GM21723 (cell line): Measurements from ENCODE around the gene UGDH.

Experiments
- ATAC-seq: cut with Tn5 transposase; IDR thresholded peaks from one replicate; pipeline ENCODE4 v1.9.1; 2021; ENCODE audit warnings: mild to moderate bottlenecking, moderate library complexity; ENCODE audit not compliant: unreplicated experiment

The UGDH gene

DNA sequence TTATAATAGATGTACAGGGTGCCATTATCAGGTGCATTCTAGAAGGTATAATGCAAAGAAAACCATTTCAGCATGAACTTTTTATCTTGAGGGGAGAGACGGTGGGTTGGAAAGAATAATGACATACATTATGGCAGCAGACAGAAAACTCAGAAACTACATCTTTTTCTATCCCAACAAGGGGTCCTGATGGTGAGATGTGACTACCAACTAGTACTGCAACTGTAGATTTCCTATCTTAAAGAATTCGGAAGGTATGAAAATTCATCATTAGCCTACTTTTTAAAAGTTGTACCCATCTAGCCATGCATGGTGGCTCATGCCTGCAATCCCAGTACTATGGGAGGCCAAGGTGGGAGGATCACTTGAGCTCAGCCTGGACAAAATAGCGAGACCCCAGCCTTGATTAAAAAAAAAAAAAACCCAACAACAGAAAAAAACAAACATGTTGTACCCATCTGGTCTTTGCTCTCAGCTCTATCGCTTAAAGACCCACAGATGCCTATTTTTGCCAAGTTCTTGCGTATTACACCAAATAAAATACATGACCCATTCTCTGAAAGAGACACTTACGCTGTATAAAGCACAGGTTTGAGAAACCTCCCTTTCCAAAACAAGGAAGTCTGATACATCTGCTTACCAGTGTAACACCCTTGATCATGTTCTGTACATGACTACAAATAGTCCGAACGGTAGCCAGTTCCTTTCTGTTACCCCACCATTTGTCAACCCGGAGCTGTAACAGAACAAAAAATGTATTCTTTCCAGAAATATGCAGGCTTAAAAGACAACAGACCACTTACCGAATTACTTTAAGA, 70.1 kb downstream of the UGDH start:
- ATAC-seq = no peak

DNA sequence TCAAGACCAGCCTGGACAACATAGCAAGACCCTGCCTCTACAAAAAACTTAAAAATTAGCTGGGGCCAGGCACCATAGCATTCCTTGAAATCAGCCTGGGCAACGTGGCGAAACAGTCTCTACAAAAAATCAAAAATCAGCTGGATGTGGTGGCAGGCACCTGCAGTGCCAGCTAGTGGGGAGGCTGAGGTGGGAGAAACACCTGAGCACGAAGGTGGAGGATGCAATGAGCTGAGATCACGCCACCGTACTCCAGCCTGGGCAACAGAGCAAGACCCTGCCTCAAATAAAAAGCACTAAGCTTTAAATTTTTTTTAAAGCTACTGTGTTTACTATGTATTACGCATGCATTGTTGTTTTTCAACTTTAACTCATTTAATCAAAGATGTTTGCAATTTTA, 71.8 kb downstream of the UGDH start:
- no peak for ATAC-seq

DNA sequence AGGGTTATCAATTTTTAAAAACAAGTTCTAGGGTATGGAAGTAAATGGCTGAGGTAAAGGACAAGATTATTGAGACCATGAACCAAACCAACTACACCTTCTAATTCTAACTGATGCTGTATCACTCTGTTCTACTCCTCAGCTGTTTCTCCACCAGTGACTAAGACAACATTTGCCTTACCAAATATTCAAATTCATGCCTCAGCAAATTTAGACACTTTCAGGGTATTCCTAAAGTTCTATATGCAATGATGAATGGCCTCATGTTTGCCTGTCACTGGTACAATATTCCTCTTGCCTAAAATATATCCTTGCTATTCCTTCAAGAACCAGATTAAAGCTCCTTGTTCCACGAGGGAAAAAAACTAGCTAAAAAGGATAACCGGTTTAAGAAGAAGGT, 73.5 kb downstream of the UGDH start:
- no peak for ATAC-seq

DNA sequence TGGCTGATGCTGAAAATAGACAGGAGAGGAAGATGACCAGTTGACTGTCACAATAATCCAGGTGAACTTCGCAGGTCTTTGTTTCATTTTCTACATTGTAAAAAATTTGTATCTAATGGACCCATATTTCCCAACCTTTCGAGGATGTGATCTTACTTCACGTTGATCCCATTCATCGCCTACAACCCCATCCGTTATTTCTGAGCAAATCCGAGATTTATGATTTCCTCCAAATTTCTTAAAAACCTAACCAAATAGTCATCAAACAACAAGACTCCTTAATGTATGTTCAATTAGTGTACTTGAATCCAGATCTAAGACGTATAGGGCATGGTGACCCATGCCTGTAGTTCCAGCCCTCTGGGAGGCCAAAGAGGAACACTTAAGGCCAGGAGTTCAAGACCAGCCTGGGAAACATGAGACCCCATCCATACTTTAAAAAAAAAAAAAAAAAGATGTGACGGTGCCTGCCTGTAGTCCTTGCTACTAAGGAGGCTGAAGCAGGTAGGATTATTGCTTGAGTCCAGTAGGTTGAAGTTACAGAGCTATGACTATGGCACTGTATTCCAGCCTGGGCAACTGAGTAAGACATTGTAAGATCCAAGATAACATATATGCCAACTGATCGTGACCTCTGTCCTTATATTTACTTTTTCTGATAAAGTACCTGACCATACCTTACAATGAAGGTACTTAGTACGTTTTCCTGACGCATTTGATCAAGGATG, 74.2 kb downstream of the UGDH start:
- ATAC-seq = no peak

DNA sequence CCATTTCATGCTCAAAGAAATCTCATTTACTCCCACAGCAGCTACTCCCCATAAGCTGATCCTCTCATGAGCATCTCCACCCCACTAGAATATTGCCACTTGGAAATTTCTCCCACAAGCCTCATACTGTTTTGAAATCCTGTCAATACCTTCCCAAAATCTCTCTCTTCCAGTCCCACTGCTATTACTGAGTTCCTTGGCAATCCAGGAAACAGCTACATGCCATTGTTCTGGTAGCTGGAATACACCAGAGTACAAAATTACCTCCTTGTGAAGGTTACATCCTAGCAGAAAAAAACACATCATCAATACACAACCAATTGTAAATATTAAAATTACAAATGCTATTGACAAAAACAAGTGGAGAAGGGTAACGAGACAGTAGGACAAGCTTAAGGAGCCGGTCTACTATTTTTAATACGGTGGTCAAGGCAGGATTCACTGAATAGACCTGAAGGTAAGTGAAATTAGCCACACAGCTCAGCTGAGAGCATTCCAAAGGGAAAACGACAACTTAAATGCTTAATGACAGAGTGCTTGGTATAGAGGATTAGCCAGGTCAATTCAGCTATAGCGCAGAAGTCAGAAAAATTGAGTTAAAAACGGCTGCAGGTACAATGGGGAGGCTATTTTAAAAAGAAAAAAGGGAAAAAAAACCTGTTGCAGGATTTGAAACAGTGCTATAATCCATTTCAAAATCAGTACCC, 74.9 kb downstream of the UGDH start:
- ATAC-seq = no peak

DNA sequence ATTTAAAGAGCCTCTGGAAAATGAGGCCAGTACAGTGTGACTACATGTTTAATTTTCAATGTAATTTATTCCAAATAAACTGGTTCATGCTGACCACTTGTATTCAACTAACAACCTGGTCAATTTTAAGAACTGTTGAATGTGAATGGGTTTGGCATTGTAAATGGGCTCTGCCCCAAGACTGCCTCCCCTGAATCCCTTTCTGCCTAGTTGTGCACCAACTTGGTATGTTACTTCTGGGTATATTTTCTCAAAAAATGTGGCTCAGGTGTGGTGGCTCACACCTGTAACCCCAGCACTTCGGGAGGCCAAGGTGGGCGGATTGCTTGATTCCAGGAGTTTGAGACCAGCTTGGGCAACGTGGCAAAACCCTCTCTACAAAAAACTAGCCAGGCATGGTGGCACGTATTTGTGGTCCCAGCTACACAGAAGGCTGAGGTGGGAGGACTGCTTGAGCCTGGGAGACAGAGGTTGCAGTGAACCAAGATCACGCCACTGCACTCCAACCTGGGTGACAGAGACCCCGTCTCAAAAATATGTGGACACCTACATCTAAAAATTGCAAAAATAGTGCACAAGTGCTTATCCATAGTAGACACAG, 75.7 kb downstream of the UGDH start:
- ATAC-seq = no peak

DNA sequence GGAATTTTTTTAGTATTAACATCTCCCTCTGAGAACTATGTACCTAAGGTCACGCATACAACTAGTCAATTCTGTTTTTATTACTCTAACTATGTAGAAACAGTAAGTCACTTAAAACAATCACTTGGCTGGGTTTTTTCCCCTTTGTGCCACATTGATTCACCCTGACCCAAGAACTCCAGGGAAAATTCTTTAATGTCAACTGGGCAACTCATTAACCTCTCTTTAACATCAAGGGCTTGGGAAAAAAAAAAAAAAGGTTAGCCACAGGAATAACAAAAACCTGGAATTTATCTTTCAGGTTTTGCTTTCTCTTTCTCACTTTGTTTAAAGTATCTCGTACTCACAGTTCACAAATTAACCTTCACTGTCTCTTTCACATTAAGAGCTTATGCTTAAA, 76.6 kb downstream of the UGDH start:
- ATAC-seq = no peak
